ENCODE measurements around the gene MYOCOS. TPM values are rescaled to one million over a fixed set of nuclear protein-coding genes. Genes with fewer than 3 reads are reported as not detected.

The MYOCOS gene
- total and polyA plus RNA-seq, 2 donors (not counting 1 experiment from before 2014, with no cell fraction given) = not detected

GRCh38 chr1:171623651-171624331 lies 1.7 kb downstream of the MYOCOS start:
- no peaks in the 10 kb centered on the region for H3K36me3 ChIP-seq (ENCODE audit: control insufficient read depth, insufficient read depth, low read length)
- no peaks in the 10 kb centered on the region for H4K20me1 ChIP-seq (ENCODE audit: control insufficient read depth, extremely low read depth, insufficient read depth, low read length)
- H3K4me2 ChIP-seq (ENCODE audit: extremely low read depth, insufficient read depth, low read length) = no peak overlapping the region
- no peak overlapping the region for H2AFZ ChIP-seq (ENCODE audit: low read length)
- no peak overlapping the region for H3K4me3 ChIP-seq (replicated peaks in 1 of 4; ENCODE audit: control extremely low read depth in 1 of 4, insufficient read depth in 1 of 4, low read depth in 3 of 4, low read length in 4 of 4)
- TF ChIP-seq CTCF (conservative IDR thresholded peaks at IDR 0.05 in 1 of 2, IDR thresholded peaks at IDR 0.05 in 1 of 2; ENCODE audit: low read depth in 1 of 2, low read length in 2 of 2) (no peak), EZH2 (IDR thresholded peaks at IDR 0.05; ENCODE audit: low read length, missing control alignments) (no peak)
- no peaks in the 10 kb centered on the region for H3K27me3 ChIP-seq (ENCODE audit: control insufficient read depth, insufficient read depth, low read length)
- DNase-seq (ENCODE audit: low read depth in 2 of 2) = no peak
- no peaks in the 10 kb centered on the region for H3K79me2 ChIP-seq (ENCODE audit: control insufficient read depth, insufficient read depth, low read length)
- H3K9me3 ChIP-seq (ENCODE audit: control insufficient read depth, insufficient read depth, low read depth, low read length) = no peaks in the 10 kb centered on the region
- H3K4me1 ChIP-seq (ENCODE audit: control insufficient read depth, extremely low read depth, insufficient read depth, low read length) = no peaks in the 10 kb centered on the region
- no peak overlapping the region for H3K9ac ChIP-seq (ENCODE audit: insufficient read depth, low read length)
- no peak overlapping the region for H3K27ac ChIP-seq (ENCODE audit: insufficient read depth, low read length)

GRCh38 chr1:171625225-171625624 lies 3.2 kb downstream of the MYOCOS start:
- H3K4me3 ChIP-seq (replicated peaks in 1 of 4; ENCODE audit: control extremely low read depth in 1 of 4, insufficient read depth in 1 of 4, low read depth in 3 of 4, low read length in 4 of 4) = no peak overlapping the region
- H3K27ac ChIP-seq (ENCODE audit: insufficient read depth, low read length) = no peak overlapping the region
- H2AFZ ChIP-seq (ENCODE audit: low read length) = no peak overlapping the region
- H4K20me1 ChIP-seq (ENCODE audit: control insufficient read depth, extremely low read depth, insufficient read depth, low read length) = no peaks in the 10 kb centered on the region
- no peaks in the 10 kb centered on the region for H3K36me3 ChIP-seq (ENCODE audit: control insufficient read depth, insufficient read depth, low read length)
- TF ChIP-seq CTCF (conservative IDR thresholded peaks at IDR 0.05 in 1 of 2, IDR thresholded peaks at IDR 0.05 in 1 of 2; ENCODE audit: low read depth in 1 of 2, low read length in 2 of 2) (no peak), EZH2 (IDR thresholded peaks at IDR 0.05; ENCODE audit: low read length, missing control alignments) (no peak)
- H3K4me2 ChIP-seq (ENCODE audit: extremely low read depth, insufficient read depth, low read length) = no peak overlapping the region
- no peak for DNase-seq (ENCODE audit: low read depth in 2 of 2)
- H3K9ac ChIP-seq (ENCODE audit: insufficient read depth, low read length) = no peak overlapping the region
- H3K9me3 ChIP-seq (ENCODE audit: control insufficient read depth, insufficient read depth, low read depth, low read length) = no peaks in the 10 kb centered on the region
- no peaks in the 10 kb centered on the region for H3K27me3 ChIP-seq (ENCODE audit: control insufficient read depth, insufficient read depth, low read length)
- no peaks in the 10 kb centered on the region for H3K4me1 ChIP-seq (ENCODE audit: control insufficient read depth, extremely low read depth, insufficient read depth, low read length)
- no peaks in the 10 kb centered on the region for H3K79me2 ChIP-seq (ENCODE audit: control insufficient read depth, insufficient read depth, low read length)

GRCh38 chr1:171627020-171627419 lies 5.0 kb downstream of the MYOCOS start:
- Histone ChIP-seq H3K27ac (ENCODE audit: insufficient read depth, low read length) (no peak overlapping the region), H3K36me3 (ENCODE audit: control insufficient read depth, insufficient read depth, low read length) (no peaks in the 10 kb centered on the region), H3K4me1 (ENCODE audit: control insufficient read depth, extremely low read depth, insufficient read depth, low read length) (no peaks in the 10 kb centered on the region), H3K4me3 (replicated peaks in 1 of 4; ENCODE audit: control extremely low read depth in 1 of 4, insufficient read depth in 1 of 4, low read depth in 3 of 4, low read length in 4 of 4) (no peak overlapping the region), H2AFZ (ENCODE audit: low read length) (no peak overlapping the region), H4K20me1 (ENCODE audit: control insufficient read depth, extremely low read depth, insufficient read depth, low read length) (no peaks in the 10 kb centered on the region), H3K27me3 (ENCODE audit: control insufficient read depth, insufficient read depth, low read length) (no peaks in the 10 kb centered on the region), H3K9me3 (ENCODE audit: control insufficient read depth, insufficient read depth, low read depth, low read length) (no peaks in the 10 kb centered on the region), H3K79me2 (ENCODE audit: control insufficient read depth, insufficient read depth, low read length) (no peaks in the 10 kb centered on the region), H3K4me2 (ENCODE audit: extremely low read depth, insufficient read depth, low read length) (no peak overlapping the region), H3K9ac (ENCODE audit: insufficient read depth, low read length) (no peak overlapping the region)
- no peak for DNase-seq (ENCODE audit: low read depth in 2 of 2)
- TF ChIP-seq CTCF (conservative IDR thresholded peaks at IDR 0.05 in 1 of 2, IDR thresholded peaks at IDR 0.05 in 1 of 2; ENCODE audit: low read depth in 1 of 2, low read length in 2 of 2) = no peak
- no peak for TF ChIP-seq EZH2 (IDR thresholded peaks at IDR 0.05; ENCODE audit: low read length, missing control alignments)
